GM21723 (cell line): Measurements from ENCODE around the gene MICAL2.
A peak's percentile ranks its signal among the peaks of the same experiment; 100 is the strongest.

ENCODE experiments used
- ATAC-seq: cut with Tn5 transposase; IDR thresholded peaks from one replicate; pipeline ENCODE4 v1.9.1; 2021; ENCODE audit warnings: mild to moderate bottlenecking, moderate library complexity; ENCODE audit not compliant: unreplicated experiment

The MICAL2 gene

DNA sequence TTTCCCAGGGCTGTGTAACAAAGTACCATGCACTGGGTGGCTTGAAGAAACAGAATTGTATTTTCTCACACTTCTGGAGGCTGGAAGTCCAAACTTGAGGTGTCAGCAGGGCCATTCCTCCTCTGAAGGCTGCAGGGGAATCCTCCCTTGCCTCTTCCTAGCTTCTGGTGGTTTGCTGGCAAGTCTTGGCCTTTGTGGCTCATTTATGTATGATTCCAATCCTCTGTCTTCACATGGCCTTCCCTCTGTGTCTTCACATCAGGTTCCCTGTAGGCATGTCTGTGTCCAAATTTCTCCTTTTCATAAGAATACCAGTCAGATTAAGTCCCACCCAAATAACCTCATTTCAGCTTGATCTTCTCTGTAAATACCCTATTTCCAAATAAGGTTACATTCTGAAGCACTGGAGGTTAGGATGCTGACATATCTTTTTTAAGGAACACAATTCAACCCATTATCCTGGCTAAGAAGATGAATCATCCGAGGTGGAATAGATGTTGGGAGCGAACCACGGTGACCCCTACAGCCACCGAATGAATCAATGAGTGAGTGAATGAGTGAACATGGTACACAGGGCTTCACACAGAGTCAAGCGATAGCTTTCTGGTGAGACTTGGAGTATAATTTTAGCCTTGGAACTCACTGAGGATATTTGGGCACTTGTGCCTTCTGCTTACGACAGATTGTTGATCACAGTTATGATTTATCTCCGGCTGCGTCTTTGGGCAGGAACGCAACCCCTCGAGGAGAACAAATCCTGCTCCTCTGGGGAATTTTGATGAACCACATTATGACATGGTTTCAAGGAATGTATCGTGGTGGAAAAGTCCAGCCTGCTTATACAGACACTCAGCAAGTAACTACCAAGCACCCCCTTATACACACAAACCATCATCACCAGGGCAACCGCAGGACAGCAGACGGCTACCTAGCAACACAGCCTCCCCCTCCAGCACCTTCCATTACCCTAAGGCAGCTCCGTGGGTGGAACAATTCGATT, 34.3 kb upstream of the MICAL2 start:
- no peak for ATAC-seq

DNA sequence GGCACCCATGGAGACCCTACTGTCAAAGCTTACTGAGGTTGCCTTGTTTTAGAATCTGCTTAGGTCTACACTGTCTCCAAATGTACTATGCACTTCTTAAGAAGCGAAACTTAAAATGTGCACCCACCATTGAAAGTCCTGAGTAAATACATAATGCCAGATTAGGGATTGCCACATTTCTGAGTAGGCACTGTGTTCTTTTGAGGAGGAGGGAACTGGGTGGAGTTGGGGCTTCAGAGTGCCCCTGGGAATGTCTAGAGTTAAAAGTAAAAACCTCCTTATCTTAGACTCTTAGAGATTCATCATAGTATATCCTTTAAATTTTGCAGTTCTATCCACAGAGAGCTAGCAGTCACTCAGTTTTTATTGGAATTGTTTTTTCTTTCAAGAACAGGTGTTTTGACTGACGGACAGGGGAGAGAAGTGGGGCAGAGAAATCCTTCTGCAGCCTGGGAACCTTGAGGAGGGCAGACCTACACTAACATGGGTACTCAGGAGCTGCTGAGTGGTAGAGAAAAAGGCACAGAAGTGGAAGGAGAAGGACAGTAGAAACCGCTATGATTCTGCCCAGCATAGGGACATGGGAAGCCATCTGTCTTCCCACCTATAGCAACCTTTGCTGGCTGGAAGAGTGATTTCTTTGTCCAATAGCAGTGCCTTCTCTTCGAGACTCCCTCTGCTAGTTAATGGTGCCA, 33.4 kb upstream of the MICAL2 start:
- no peak for ATAC-seq

DNA sequence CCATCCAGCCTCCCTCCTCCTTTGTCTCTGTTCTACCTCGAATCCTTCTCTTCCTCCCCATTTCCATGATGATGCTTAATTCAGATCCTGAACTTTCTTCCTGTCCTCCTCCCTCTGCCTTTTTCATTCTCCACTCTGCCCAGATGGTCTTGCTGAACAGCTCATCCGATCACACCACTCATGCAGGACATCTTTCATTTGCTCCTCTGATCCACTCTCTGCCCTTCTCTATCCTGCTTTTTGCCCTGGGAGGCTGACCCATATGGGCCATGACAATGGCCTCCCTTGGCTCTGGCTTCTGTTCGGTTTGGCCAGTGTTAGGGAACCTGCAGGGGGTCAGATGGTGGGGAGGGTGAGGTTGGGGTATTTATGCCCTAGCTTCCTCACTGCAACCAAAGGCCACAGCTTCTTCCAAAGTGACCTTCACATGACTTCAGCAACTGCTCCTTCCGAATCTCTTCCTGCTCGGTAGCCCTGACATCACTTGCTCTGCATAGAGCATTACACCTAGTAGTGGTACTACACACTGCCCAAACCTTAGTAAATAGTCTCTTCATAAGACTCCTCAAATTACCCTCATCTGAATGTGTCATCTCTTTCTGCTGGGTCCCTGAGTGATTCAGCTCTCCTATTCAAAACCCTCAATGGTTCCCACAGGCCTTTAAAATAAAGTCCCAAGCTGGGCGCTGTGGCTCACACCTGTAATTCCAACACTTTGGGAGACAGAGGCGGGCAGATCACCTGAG, 32.7 kb upstream of the MICAL2 start:
- ATAC-seq, result no peak

DNA sequence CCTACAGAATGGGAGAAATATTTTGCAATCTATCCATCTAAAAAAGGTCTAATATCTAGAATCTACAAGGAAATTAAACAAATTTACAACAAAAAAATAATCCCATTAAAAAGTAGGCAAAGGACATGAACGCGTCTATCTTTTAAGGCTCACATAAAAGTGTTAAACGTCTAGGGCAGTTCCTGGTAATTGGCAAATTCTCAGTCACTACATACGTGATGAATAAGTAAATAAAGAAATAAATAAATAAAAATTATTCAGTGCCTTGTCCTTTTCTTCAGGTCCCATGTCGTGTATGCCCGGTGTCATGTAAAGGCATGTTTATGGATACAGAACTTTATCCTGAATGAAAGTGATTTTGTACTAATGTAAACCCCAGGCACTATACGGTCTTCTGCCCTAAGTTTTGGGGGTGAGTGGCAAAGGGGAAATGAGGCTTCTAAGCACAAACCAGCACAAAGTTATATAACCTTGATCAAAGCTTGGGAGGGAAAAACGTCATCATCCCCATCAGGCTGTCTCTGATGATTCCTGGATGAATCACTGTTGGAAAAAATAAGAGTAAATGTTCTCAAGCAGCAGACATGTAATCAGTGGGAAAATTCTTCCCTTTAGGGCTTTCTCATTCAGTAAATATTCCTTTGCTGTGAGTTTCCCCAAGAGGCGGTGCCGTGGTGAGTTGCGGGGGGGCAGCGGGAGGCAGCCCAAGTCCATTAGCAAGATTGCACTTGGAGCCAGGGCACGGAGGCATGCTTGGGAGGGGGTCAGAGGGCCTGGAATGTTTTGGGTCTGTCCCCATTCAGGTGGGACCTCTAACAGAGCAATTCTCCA, 30.4 kb upstream of the MICAL2 start:
- ATAC-seq, result no peak

DNA sequence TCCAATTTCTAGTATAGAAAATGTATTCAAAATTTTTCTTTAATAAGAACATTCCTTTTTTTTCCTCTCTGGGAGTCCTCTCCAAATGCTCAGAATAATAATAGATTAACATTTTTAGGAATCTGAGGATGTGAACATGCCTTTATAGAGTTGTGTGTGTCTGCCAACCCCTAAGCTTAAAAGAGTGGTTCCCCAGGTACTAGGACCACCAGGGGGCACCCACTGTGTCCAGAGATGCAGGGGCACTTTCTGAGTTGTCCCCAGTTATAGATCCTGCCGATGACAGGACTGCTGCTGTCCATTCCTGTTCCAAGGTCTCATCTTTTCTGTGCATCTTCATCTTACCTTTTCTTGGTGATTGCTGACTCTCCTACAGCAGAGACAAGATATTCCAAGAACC, 27.0 kb upstream of the MICAL2 start:
- no peak for ATAC-seq

DNA sequence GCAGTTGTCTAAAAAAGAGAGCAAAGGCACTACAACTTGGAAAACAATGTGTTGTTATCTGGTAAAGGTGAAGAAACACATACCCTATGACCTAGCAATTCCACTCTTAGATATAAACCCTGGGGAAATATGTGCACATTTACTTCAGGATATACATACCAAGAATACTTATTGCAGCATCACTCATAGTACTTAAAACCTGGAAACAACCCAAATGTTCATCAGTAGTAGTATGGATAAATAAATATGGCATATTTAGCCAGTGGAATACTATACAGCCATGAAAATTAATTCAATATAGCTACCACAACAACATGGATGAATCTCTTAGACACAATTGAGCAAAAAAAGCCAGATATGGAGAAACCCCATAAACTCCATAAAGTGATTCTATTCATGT, 26.1 kb upstream of the MICAL2 start:
- ATAC-seq, result no peak

DNA sequence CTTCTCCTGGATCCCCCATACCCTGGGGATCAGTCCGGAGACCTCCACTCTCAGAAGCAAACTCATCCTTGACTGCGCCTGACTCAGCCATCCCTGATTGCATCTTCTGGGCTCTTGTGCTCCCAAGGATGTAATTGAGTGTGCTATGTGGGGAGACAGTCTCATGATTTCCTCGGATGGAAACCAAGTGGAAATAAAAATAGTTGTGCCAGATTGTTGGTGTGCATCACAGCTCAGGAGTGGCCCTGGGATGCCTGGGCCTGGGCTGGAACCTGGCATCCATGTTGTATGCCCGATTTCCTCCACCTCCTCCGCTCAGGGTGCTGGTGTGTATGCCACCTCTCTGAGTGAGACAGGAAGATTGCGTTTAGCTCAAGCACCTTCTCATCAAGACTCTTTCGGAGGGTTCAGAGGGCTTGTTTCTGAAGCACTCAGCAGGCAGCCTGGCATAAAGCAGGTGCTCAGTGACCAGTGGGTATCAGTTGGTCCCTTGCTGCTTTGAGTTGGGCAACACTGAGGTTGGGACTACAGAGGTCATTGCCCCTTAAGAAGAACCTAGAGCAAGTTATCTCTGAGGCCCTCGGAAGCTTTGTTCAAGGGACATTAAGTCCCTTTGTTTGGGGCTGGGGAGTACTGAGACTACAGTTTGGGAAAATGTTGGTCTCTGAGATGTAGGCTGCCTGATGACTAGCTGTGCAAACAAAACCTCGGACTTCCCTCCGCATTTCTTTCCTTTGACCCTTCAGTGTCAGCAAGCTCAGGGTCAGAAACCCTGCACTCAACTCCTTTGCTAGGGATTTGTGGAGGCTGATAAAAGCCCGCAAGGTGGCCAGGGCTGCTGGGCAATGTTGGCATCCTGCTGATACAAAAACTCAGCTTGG, 24.8 kb upstream of the MICAL2 start:
- ATAC-seq, result no peak

DNA sequence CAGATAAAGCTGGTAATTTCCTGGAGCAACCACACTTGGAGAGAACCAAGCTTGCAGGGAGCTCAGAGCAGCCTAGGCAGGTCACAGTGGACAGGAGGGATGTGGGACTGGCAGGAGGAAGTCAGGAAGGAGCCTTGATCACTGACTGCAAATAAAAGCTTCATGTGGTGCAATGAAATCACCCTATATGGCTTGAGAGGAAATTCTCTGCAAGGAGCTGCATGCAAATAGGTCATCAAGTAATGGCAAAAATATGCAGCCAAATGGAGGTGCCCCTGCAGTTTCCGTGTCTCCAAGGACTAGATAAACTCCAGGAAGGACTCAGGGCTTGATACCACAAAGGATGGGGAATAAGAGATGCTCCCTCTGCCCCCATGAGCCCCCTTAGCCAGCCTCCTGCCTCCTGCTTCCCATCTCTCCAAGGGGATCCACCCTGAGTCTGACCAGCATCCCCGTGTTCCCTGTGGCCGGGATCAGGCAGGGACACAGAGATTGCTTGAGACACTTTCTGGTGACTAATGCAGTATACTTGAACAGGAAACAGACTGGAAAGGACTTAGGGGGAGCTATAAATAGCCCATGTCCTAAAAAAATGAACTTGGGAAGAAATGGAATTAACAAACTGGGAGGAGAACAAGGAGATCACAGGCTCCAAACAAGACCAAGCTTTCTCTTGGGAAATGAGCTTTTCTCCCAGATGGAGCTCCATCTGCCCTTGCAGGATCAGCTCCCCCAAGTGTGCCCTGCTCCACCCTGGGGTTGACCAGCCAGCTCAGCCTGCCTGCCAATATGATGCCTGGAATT, 23.9 kb upstream of the MICAL2 start:
- no peak for ATAC-seq

DNA sequence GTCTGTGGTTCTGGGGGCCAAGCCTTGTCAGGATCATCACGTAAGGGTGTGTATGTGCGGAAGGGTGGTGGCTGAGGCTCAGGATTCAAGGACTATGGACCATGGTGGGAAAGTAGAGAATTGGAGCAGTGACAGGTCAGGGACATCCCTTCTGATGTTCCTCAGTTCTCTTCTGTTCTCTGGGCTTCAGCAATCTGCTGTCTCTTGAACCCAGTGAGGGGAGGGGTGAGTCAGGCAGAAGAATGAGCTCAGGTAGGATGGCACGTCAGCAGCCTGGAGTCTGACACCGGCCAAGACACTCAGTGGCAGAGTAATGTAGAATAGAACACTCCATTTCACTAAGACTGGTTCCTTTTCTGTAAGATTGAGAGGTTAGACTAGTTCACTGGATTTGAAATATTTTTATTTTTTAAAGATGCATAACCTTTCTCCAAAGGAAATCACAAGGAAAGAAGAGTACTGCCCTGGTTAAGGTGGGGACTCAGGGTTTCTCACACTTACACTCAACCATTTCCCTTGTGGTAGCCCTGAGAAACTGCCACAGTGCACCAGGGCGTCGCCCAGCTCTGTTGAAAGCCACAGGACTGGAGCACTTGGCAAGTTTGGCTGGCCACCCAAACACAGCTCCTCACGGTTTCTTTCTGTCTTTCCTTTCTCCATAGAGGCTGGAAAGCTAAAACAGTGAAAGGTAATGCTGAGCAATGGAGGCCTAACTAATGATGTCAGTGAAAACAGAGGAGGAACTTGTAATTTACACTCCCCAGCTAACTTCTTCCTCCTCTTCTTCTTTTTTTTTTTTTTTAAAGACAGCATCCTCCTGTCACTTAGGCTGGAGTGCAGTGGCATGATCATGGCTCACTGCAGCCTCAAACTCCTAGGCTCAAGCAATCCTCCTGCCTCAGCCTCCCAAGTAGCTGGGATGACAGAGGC, 23.1 kb upstream of the MICAL2 start:
- peak; percentile 68 for ATAC-seq

DNA sequence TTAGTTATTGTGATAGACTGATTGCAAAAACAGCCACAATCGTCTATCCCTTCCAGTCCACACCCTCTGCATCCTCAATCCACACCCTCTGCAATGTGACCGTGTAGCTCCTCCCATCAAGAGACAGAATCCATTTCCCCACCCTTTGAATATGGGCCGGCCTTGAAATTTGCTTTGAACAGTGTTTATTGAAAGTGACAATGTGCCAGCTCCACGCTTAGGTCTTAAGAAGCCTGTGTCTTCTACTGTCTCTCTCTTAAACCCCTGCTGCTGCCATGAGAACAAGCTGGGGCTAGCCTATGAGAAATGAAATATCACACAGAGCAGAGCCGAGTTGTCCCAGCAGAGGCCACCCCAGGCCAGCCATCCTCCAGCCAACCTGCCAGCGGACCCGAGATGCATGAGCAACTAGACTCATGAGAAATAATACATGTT, 22.3 kb upstream of the MICAL2 start:
- ATAC-seq, result no peak

DNA sequence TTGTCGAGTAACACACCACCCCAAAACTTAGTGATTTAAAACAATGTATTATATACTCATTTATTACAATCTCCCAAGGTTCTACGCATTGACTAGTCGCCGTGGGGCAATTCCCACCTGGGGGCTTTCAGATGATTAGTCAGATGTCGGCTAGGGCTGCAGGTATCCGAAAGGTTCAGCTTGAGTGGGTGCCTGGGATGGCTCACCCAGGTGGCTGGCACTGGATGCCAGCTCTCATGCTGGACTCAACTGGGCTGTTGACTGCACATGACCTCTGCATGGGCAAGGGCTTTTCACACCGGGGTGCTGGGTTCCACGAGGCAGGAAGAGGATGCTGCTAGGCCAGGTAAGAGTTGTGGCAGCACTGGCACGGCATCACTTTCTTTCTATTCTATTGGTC, 21.9 kb upstream of the MICAL2 start:
- ATAC-seq, result no peak

DNA sequence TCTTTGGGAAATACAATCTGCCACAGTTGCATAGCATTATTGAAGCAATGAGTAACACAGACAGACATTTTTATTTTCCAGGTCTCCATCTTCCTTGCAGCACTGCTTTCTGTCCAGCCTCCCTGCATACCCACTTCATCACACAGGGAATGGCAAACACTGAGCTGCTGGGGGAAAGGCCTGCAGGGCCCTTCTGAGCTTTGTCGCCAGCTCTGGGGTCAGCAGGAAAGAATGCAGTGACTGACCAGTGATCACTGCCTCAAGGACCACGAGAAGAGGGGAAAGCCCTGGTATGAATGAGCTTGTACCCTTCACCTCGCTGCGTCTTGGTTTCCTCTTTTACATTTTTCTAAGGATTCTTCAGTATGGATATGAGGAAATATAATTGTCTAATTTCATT, 21.3 kb upstream of the MICAL2 start:
- ATAC-seq, result no peak

DNA sequence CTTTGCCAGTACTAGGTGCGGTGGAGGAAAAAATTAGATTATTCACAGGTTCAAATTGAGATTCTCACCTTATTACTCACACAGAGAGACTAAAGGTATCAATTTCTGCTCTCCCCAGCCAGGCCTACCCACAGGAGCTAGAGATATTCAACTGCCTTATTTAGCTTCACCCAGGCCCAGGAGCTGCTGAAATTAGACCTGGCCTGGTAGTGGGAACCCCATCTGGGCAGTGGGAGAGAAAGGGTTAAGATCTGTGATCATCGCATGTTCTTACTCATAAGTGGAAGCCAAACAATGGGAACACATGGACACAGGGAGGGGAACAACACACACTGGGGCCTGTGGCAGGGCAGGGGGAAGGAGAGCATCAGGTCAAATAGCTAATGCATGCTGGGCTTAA, 20.9 kb upstream of the MICAL2 start:
- no peak for ATAC-seq

DNA sequence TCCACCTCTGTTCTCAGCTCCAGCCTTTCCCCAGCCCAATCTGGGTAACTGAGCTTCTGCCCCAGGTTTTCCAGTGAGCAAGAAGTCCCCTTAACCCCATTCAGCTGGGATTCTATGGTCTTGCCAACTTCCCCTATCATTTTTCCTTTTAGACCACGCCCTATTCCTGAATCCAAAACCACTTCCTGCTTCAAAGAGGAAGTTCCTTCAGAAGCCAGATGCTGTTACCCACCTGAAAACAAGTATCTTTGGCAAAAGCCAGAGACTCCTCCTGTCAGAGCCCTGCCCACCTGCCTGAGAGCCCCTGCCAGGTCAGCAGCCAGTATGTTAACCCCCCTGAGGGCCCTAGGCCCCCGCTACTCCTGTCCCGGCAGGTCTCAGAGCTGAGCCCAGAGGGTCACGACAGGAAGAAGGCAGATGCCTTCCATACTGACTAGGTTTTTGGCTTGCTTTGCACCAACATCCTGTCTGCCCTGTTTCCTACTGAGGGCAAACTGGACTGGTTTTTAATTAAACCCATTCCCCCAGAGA, 20.3 kb upstream of the MICAL2 start:
- no peak for ATAC-seq

DNA sequence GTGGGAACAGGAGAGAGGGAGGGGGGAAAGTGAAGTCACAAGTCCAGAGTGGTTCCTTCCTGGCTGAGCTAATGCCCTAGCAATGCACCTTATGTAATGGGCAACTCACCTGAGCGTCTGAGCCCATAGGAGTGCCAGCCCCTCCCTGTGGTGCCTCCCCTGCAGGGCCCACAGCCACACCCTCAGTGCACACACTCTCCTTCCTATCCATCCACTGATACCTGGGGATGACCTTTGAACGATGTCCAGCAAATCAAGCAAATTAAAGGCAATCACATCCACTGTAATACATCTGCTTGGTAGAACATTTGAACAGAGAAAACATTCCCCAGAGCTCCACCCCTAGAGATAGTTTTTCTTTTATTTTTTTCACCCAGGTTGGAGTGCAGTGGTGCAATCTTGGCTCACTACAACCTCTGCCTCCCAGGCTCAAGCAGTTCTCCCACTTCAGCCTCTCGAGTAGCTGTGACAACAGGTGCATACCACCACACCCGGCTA, 19.6 kb upstream of the MICAL2 start:
- ATAC-seq, result no peak

DNA sequence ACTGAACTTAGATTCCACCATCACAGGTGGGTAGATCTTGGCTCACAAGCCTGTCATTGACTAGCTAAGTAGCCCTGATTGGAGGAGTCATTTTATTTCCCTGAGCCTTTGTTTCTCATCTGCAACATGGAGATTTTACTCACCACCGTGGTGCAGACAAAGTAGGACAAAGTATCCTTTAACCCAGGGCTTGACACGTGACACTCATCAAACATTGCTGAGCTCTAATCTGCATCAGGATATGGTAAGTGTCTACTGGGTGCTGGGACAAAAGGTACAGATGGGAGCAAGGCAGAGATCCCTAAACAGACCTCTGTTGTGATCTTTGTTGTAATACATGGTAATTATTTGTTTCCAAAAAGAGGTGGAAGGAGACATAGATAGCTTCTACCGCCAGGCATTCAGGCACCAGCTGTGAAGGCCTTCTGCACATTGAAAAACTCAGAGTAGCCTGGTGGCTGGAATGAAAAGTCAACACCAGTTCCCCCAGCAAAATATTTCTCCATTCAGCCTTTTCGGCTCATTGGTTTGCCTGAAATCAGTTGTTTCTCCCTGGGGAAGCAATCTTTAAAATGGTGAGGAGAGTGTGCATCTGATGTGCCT, 18.3 kb upstream of the MICAL2 start:
- ATAC-seq, result no peak

DNA sequence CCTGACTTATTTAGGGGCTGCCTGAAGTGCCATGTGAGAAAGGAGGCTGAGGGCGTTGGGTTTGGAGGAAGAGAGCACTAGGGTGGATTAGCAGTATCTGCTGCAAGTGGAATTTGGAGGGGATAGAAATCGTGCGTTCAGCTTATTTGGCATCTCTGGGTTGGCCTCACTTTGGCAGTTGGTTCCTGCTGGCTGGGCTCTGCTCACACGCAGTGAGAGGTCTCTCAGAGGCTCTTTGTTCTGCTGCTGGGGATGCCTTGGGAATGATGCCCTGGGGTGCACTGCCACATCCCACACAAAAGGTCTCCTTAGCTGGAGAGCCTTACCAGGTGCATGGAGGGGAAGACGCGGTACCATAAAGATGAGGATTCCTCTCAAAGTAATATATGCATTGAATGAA, 17.7 kb upstream of the MICAL2 start:
- ATAC-seq, result no peak
